CD4-positive, alpha-beta memory T cell (primary cell): ENCODE measurements around the gene DCLK2. TPM values are rescaled to one million over a fixed set of nuclear protein-coding genes. Genes with fewer than 3 reads are reported as not detected.

Experiments used
- CTCF ChIA-PET: fragments of 350-600 bp; sonication (Branson Sonifier 250); formaldehyde crosslinking; loops from one replicate; lab custom pipeline; 2021; ENCODE audit warnings: inconsistent platforms; ENCODE audit not compliant: partially characterized antibody; lab: Charles Lee
- POLR2A ChIA-PET: fragments of 350-600 bp; sonication (Branson Sonifier 250); formaldehyde crosslinking; loops from one replicate; lab custom pipeline; 2021; ENCODE audit not compliant: partially characterized antibody; lab: Charles Lee
- DNase-seq, 5 donors: peaks; one replicate each; pipeline versions ENCODE4 v3.0.0 to v3.0.0-alpha.2; 2020 to 2022; ENCODE audit warnings: mixed read lengths in 1 of 5
- H3K27ac ChIP-seq: one replicate; pipeline ENCODE4 v1.7.0; 2013; ENCODE audit warnings: low read depth, low read length
- H3K27me3 ChIP-seq: 2 replicates; pipeline ENCODE4 v1.7.0; 2013; ENCODE audit warnings: mild to moderate bottlenecking, low read length, moderate library complexity; ENCODE audit not compliant: insufficient read depth
- H3K36me3 ChIP-seq: 2 replicates; pipeline ENCODE4 v1.7.0; 2013; ENCODE audit warnings: mild to moderate bottlenecking, low read length, moderate library complexity; ENCODE audit not compliant: insufficient read depth
- H3K4me1 ChIP-seq: 2 replicates; pipeline ENCODE4 v1.7.0; 2013; ENCODE audit warnings: mild to moderate bottlenecking, low read length, moderate library complexity; ENCODE audit not compliant: insufficient read depth
- H3K4me3 ChIP-seq, 2 donors: one replicate each; pipeline ENCODE4 v1.7.0; 2013; ENCODE audit warnings: low read length in 2 of 2, mild to moderate bottlenecking in 1 of 2
- H3K9me3 ChIP-seq, 2 donors: one replicate each; pipeline ENCODE4 v1.7.0; 2013; ENCODE audit warnings: low read length in 2 of 2, control low read depth in 1 of 2; ENCODE audit not compliant: control insufficient read depth in 1 of 2
- H3K27ac Mint-ChIP-seq, 7 donors: one replicate each; pipeline ENCODE4 v1.8.0; 2020 to 2021; ENCODE audit warnings: mixed read lengths in 7 of 7, mild to moderate bottlenecking in 6 of 7, inconsistent platforms in 3 of 7, moderate library complexity in 3 of 7
- H3K27me3 Mint-ChIP-seq, 2 donors: one replicate each; pipeline ENCODE4 v1.8.0; 2020 to 2021; ENCODE audit warnings: mixed read lengths in 2 of 2
- H3K36me3 Mint-ChIP-seq, 2 donors: one replicate each; pipeline ENCODE4 v1.8.0; 2020 to 2021; ENCODE audit warnings: mixed read lengths in 2 of 2, inconsistent platforms in 1 of 2, mild to moderate bottlenecking in 1 of 2
- H3K4me1 Mint-ChIP-seq, 4 donors: one replicate each; pipeline ENCODE4 v1.8.0; 2020 to 2021; ENCODE audit warnings: mixed read lengths in 4 of 4, mild to moderate bottlenecking in 1 of 4
- H3K4me3 Mint-ChIP-seq, 8 donors: one replicate each; pipeline ENCODE4 v1.8.0; 2020 to 2021; ENCODE audit warnings: mixed read lengths in 8 of 8, mild to moderate bottlenecking in 7 of 8, moderate library complexity in 6 of 8, inconsistent platforms in 3 of 8
- H3K9me3 Mint-ChIP-seq, 8 donors: one replicate each; pipeline ENCODE4 v1.8.0; 2020 to 2021; ENCODE audit warnings: mixed read lengths in 8 of 8, mild to moderate bottlenecking in 5 of 8, inconsistent platforms in 3 of 8, moderate library complexity in 1 of 8
- intact Hi-C: fragments of 100-400 bp; cut with micrococcal nuclease; formaldehyde crosslinking; loops from one replicate; pipeline ENCODE4 v1.15.1; 2023
- polyA plus RNA-seq, 2 donors: library from polyadenylated mRNA; unstranded; fragments of 300-500 nt; fragmentation: Illumina TruSeq; gene quantifications; one replicate each; pipeline ENCODE4 v1.2.3, GENCODE V29; 2021
- total RNA-seq, 2 experiments: library from RNA; stranded (reverse); gene quantifications; one replicate each; pipeline ENCODE4 v1.2.3, GENCODE V29; 2021

DCLK2 gene
- total and polyA plus RNA-seq, 4 experiments from 2014 or later = not detected

DNA sequence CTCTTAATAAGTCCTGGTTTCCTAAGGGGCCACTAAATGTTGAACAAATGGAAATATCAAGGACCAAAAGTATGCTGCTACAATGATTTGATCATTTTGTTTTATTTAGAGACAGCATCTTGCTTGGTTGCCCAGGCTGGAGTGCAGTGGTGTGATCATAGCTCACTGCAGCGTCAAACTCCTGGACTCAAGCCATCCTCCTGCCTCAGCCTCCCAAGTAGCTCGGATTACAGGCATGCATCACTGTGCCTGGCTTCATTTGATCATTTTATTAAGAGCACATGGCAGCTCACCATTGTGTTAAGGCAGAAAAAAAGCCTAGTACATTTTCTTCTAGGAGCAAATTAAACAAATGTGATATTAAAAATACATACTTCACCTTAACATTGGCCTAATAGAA is 52.7 kb downstream of the DCLK2 start:
- Mint-ChIP-seq H3K27ac (no peak overlapping the region), H3K9me3 (no peaks in the 10 kb centered on the region), H3K27me3 (peaks cover 8 to 17% of the 10 kb centered on the region in 2 donors), H3K4me1 (peaks cover 0 to 5% (median under 1%) of the 10 kb centered on the region in 4 donors), H3K4me3 (no peak overlapping the region), H3K36me3 (no peaks in the 10 kb centered on the region)
- Histone ChIP-seq H3K4me3 (no peak overlapping the region), H3K4me1 (no peaks in the 10 kb centered on the region), H3K27me3 (no peaks in the 10 kb centered on the region), H3K9me3 (no peaks in the 10 kb centered on the region), H3K36me3 (no peaks in the 10 kb centered on the region), H3K27ac (no peak overlapping the region)
- POLR2A ChIA-PET = no interaction called here
- intact Hi-C loops = no loop called here
- CTCF ChIA-PET = no interaction called here
- DNase-seq = no peak

DNA sequence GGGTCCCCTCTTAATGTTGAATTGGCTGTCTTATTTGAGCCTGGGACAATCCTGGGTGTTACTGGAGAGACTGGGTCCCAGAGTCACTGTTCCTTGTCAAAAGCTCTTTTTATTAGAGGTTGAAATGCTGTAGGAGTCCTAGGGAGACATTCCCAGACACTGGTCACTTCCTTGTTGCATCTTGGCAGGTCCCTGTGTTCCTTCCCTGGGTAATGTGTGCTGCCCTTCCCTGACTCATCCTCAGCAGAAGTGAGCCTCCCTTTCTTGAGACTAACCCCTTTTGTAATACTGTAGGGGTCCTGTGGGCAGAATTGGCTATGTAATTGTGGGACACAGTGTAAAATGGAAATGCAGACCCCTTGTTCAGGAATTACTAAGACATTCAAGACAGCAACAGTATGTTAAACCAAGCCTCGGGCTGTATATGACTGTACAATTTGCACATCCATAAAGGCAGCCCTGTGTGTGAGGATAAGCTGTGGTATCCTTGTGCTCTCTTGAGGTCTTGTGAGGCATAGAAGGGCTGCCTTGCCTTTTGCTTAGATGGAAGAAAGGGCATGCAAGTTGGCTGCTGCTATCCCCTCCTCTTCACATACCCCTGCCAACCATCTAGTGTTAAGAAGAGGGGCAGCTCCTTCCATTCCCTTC is 53.5 kb downstream of the DCLK2 start:
- Histone ChIP-seq H3K27ac (no peak overlapping the region), H3K36me3 (no peaks in the 10 kb centered on the region), H3K4me1 (no peaks in the 10 kb centered on the region), H3K27me3 (no peaks in the 10 kb centered on the region), H3K9me3 (no peaks in the 10 kb centered on the region), H3K4me3 (no peak overlapping the region)
- Mint-ChIP-seq H3K27me3 (peaks cover 8 to 15% of the 10 kb centered on the region in 2 donors), H3K9me3 (no peaks in the 10 kb centered on the region), H3K4me1 (peaks cover 0 to 6% (median under 1%) of the 10 kb centered on the region in 4 donors), H3K27ac (no peak overlapping the region), H3K4me3 (no peak overlapping the region), H3K36me3 (no peaks in the 10 kb centered on the region)
- POLR2A ChIA-PET = no interaction called here
- CTCF ChIA-PET = no interaction called here
- intact Hi-C loops = no loop called here
- no peak for DNase-seq

GRCh38 chr4:150133605-150134004 is 55.4 kb downstream of the DCLK2 start:
- no peak overlapping the region for H3K4me3 ChIP-seq
- no peaks in the 10 kb centered on the region for H3K9me3 Mint-ChIP-seq
- H3K36me3 Mint-ChIP-seq = no peaks in the 10 kb centered on the region
- no peaks in the 10 kb centered on the region for H3K27me3 ChIP-seq
- H3K27ac Mint-ChIP-seq = no peak overlapping the region
- peaks cover 8% of the 10 kb centered on the region in 2 donors for H3K27me3 Mint-ChIP-seq
- H3K4me1 ChIP-seq = no peaks in the 10 kb centered on the region
- H3K9me3 ChIP-seq = no peaks in the 10 kb centered on the region
- H3K4me3 Mint-ChIP-seq = no peak overlapping the region
- H3K4me1 Mint-ChIP-seq = peaks cover 0 to 6% (median under 1%) of the 10 kb centered on the region in 4 donors
- no peak for DNase-seq
- H3K27ac ChIP-seq = no peak overlapping the region
- ChIA-PET POLR2A (no interaction called here), CTCF (no interaction called here)
- intact Hi-C loops = no loop called here
- no peaks in the 10 kb centered on the region for H3K36me3 ChIP-seq

DNA sequence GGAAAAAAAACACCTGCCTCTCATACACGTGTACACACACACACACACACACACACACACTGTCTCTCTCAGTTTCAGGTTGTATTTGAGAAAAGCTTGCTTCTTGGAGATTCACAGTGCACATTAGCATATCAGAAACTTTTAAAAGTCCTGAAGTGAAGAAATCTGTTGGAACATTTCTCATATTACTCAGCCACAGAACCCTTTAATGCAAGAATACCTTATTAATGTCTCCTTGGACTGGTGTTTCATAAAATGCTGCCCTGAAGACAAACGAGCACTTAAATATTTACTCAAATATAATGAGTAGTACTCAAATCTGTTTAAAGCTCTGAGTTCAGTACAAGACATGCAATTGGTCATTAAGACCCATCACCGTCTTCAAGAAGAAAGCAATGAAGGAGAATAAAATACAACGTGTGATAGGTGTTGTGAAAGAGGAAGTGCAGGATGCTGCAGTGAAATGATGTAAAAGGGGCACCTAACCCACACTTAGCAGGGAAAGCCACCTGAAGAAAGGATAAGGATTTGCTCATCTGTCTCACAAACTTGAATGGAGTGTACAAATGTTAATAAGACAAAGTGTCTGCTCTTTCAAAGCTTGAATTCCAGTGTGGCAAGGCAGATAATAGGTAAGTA is 57.0 kb downstream of the DCLK2 start:
- Histone ChIP-seq H3K4me3 (no peak overlapping the region), H3K36me3 (no peaks in the 10 kb centered on the region), H3K4me1 (no peaks in the 10 kb centered on the region), H3K9me3 (no peaks in the 10 kb centered on the region), H3K27ac (no peak overlapping the region), H3K27me3 (no peaks in the 10 kb centered on the region)
- no peaks in the 10 kb centered on the region for H3K36me3 Mint-ChIP-seq
- ChIA-PET CTCF (no interaction called here), POLR2A (no interaction called here)
- no peak overlapping the region for H3K27ac Mint-ChIP-seq
- DNase-seq = no peak
- intact Hi-C loops = no loop called here
- no peaks in the 10 kb centered on the region for H3K9me3 Mint-ChIP-seq
- H3K27me3 Mint-ChIP-seq = peaks cover 8 to 10% of the 10 kb centered on the region in 2 donors
- H3K4me1 Mint-ChIP-seq = peaks cover 0 to 6% (median under 1%) of the 10 kb centered on the region in 4 donors
- H3K4me3 Mint-ChIP-seq = no peak overlapping the region

DNA sequence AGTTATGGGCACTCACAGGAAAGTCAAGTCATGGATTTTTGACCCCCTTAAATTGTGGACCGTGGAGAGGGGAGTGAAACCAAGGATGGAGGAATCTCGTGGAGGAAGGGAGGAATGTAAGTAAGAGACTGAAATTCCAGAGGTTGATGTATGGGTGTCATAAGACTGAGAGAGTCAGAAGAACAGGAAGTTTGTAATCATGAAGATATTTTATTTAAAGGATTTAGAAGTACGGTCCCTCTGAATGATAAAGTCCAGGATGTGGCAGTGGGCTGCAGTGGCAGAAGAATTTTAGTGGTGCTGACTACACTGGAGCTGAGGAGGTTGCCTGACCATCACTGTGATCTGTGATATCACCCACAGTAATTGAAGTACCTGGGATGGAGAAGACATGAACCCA is 57.8 kb downstream of the DCLK2 start:
- Histone ChIP-seq H3K4me3 (no peak overlapping the region), H3K27me3 (no peaks in the 10 kb centered on the region), H3K36me3 (no peaks in the 10 kb centered on the region), H3K27ac (no peak overlapping the region), H3K9me3 (no peaks in the 10 kb centered on the region), H3K4me1 (no peaks in the 10 kb centered on the region)
- CTCF ChIA-PET = no interaction called here
- peaks cover 0 to 6% (median under 1%) of the 10 kb centered on the region in 4 donors for H3K4me1 Mint-ChIP-seq
- intact Hi-C loops = no loop called here
- no peaks in the 10 kb centered on the region for H3K36me3 Mint-ChIP-seq
- no peak overlapping the region for H3K27ac Mint-ChIP-seq
- no peaks in the 10 kb centered on the region for H3K9me3 Mint-ChIP-seq
- no peak for DNase-seq
- POLR2A ChIA-PET = no interaction called here
- no peak overlapping the region for H3K4me3 Mint-ChIP-seq
- peaks cover 7 to 9% of the 10 kb centered on the region in 2 donors for H3K27me3 Mint-ChIP-seq

- H3K27me3 Mint-ChIP-seq = peaks cover 7 to 9% of the 10 kb centered on the region in 2 donors
- no peak overlapping the region for H3K27ac ChIP-seq
- peak overlapping the region in 1 of 8 donors; percentile 6 for H3K4me3 Mint-ChIP-seq
- no peak for DNase-seq
- peaks cover 0 to 6% (median under 1%) of the 10 kb centered on the region in 4 donors for H3K4me1 Mint-ChIP-seq
- H3K27me3 ChIP-seq = no peaks in the 10 kb centered on the region
- H3K27ac Mint-ChIP-seq = no peak overlapping the region
- no peaks in the 10 kb centered on the region for H3K36me3 Mint-ChIP-seq
- intact Hi-C loops = no loop called here
- CTCF ChIA-PET = no interaction called here
- H3K9me3 Mint-ChIP-seq = no peaks in the 10 kb centered on the region
- POLR2A ChIA-PET = no interaction called here
- H3K9me3 ChIP-seq = no peaks in the 10 kb centered on the region
- H3K4me3 ChIP-seq = no peak overlapping the region
- no peaks in the 10 kb centered on the region for H3K4me1 ChIP-seq
- no peaks in the 10 kb centered on the region for H3K36me3 ChIP-seq
Observed at GRCh38 chr4:150136481-150136880, 58.2 kb downstream of the DCLK2 start.

- Mint-ChIP-seq H3K27ac (no peak overlapping the region), H3K9me3 (peaks cover 0 to 2% (median 0%) of the 10 kb centered on the region in 8 donors), H3K27me3 (peaks cover 0 to 3% of the 10 kb centered on the region in 2 donors), H3K4me1 (peaks cover 0 to 6% (median under 1%) of the 10 kb centered on the region in 4 donors), H3K4me3 (no peak overlapping the region), H3K36me3 (no peaks in the 10 kb centered on the region)
- H3K27ac ChIP-seq = no peak overlapping the region
- intact Hi-C loops = no loop called here
- DNase-seq = no peak
- H3K4me3 ChIP-seq = no peak overlapping the region
- ChIA-PET POLR2A (no interaction called here), CTCF (interaction anchor here (0.6 kb wide), 1 partner anchor 30 kb away, joined by 3 read pairs; no protein-coding TSS in a partner anchor)
- H3K4me1 ChIP-seq = no peaks in the 10 kb centered on the region
- H3K9me3 ChIP-seq = no peaks in the 10 kb centered on the region
- no peaks in the 10 kb centered on the region for H3K36me3 ChIP-seq
- H3K27me3 ChIP-seq = no peaks in the 10 kb centered on the region
Observed at GRCh38 chr4:150139297-150139865, 61.1 kb downstream of the DCLK2 start.
